Stimulated activated CD4-positive, alpha-beta T cell treated with anti-CD3 and anti-CD28 coated beads, TNF-alpha, amount 100 ng/mL, for 4 hours (primary cell): Measurements from ENCODE around the gene RHBDD3.

Experiments used
- DNase-seq, 3 experiments: peaks; one replicate each; pipeline ENCODE4 v3.0.0-alpha.2; 2020; ENCODE audit warnings: low read depth in 3 of 3

The RHBDD3 gene

DNA sequence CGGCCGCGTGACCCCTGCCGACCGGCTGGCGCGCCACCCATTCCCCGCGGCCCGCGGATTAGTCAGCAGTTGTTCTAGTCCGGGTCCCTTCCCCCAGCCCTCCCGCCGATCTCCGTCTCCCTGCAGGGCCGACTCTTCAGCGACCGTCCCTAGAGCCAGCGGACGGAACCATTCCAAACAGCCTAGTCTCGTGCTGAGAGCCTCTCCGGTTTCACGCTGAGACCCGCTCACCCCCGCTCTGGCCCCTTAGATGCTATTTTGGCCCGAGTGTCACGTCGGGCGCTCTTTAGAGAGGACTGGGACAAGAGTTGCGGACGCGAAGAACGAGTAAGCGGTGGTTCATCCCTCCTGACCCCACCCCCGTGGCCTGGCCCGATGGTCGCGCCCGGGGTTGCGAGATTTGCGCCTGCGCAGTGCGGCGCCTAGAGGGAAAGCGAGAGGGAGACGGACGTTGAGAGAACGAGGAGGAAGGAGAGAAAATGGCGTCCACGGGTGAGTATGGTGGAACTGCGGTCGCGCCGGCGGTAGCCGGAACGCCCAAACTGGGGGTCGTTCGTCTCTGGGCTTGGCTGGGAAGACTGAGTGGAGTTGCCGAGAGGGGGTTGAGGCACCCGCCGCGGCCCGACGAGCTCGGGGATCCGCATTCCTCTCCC lies at the start of gene RHBDD3, which contains the start of gene EWSR1:
RHBDD3 (minus strand) TSS at position 124 of the 653 bp plus-strand sequence. CDS start 2,355 bp downstream, outside the sequence.
EWSR1 (plus strand) TSS at position 411 of the 653 bp plus-strand sequence; CDS start at position 480, 69 bp downstream.
- DNase-seq = peak; percentile 91 to 97 (median 95)

DNA sequence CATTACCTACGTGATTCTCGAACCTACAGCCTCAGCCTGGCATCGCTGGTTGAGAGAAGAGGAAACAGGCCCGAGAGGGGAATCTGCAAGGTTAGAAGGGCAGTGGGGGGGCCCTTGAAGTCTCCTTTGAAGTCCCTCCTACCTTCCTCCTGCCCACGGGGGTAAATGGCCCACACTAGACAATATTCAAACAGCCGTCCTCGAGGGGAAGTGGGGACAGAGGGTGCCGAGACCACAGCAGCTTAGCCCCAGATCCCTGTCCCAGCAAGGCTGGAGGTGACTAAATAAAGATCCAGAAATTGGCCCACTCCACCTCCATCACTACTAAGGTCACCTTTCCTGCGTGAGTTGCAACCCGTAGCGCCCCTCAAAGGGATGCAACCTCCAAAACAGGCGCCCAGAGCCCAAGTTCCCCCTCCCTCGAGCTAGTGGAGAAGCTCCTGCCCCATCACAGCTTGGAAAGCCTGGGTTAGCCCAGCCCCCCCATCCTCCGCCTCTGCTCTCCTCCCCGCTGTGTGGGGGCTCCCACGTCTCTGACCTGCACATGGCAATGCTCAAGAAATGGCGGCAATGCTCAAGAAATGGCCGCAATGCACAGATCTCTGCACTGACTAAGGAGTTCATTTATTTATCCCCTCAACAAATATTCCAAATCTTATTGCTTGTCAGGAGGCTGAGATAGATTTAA lies 48.5 kb upstream of the RHBDD3 start:
- DNase-seq = no peak

DNA sequence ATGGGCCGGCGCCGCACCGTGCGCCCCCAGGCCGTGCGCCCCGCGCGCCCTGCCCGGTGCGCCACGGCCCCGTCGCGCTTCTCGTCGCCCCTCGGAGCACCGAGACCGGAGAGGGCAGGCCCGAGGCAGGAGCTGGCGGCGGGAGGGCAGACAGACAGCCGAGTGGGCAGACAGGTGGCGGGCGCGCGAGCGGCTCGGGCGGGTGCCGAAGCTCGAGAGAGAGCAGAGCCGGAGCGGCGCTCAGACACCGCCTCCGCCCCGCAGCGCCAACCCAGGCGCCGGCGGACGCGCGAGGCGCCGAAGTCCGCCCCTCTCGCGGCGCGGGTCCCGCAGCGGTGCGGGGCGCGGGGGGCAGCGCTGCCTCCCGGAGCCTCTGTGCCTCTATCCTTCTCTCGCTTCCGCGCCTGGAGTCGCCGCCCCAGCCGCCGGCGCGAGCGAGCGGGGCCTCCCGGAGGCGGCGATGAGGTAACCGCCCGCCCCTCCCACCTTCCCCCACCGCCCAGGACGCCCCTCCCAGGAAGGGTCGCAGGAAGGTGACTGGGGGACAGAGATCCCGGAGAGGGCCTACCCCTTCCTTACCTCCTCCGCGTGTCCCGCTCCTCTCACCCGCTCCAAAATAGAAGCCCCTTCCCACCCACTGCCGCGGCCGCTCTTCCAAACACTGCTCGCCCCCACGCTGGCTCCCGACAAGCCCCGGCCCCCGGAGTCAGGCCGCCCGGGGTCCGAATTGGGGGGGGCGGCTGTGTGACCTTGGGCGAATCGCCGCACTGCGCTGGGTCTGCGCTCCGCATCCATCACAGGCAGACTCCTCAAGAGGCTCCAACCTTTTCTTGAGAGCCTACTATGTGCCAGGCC lies 47.7 kb upstream of the RHBDD3 start, which contains the start of gene RASL10A:
RASL10A (minus strand) TSS at position 412 of the 855 bp plus-strand sequence. CDS start 451 bp downstream, outside the sequence.
- no peak for DNase-seq

DNA sequence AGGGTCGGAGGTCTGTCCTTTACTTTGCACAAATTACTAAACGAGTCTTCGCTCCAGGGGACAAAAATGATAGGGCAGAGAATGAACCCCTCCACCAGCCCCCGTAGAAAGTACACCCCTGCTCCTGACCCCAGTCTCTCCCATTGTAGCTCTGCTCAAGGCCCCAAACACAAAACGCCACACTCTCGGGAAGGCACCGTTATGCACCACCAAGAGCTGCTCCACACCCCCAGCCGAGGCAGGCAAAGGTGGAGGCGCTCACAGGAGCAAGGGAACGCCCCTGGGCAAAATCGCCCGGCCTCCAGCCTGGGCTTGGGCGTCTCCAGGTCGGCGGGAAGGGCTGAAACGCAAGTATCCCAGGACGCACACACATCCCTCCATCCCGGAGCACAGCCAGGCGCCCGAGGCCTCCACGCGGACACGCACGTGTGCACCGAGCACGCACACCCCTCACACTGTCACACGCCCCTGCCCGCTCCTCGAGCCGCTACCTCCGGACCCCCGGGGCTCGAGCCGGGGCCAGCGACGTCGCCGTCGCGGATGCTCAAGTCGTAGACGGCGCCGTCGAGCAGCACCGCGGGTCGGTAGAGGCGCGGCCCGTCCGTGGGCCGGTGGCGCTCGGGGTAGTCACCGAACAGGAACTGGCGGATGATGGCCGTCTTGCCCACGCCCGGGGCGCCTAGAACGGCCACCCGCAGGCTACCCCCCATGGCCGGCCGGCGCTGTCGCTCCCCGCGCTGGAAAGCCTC lies 46.9 kb upstream of the RHBDD3 start:
- no peak for DNase-seq

- no peak for DNase-seq
These were observed 46.0 kb upstream of the RHBDD3 start for GRCh38 chr22:29313576-29314466.

- no peak for DNase-seq
These were observed 45.4 kb upstream of the RHBDD3 start for GRCh38 chr22:29313126-29313575.

DNA sequence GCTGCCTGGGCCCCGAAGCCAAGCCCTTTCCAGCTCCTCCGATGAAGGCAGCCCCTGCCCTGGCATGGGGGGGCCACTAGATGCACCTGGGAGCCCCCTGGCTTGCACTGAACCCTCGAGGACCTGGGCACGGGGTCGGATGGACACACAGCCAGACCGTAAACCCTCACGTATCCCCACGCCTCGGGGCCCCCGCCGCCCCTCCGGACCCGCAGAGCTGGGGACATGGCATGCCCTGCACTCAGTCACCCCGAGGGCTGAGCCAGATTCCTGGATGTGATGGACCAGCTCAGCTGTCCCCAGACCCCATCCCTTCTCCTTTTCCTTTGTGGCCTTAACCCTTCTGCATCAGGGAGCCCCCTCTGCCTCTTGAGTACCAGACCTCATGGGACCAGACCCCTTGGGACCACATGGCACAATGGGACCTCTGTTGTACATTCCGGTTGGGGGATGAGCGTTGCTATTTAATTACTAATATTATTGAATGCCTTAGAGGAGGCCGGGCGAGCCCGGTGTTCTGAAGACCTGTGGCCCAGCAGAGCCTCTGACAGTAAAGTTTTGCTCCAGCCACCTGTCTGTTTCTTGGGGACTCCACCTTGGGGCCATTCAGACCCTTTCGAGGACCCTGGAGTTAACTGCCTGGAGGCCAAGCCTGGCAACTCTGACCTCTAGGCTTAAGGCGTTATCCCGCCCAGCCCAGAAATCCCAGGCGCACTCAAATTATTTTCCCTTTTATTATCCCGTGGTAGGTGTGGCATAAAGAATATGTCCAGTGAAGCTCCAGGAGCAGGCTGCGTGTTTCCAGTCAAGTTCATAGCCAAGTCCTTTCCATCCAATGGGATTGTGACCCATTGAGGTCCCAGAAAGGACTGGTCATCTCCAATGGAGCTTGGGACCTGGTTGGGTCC lies 44.7 kb upstream of the RHBDD3 start:
- DNase-seq = no peak

DNA sequence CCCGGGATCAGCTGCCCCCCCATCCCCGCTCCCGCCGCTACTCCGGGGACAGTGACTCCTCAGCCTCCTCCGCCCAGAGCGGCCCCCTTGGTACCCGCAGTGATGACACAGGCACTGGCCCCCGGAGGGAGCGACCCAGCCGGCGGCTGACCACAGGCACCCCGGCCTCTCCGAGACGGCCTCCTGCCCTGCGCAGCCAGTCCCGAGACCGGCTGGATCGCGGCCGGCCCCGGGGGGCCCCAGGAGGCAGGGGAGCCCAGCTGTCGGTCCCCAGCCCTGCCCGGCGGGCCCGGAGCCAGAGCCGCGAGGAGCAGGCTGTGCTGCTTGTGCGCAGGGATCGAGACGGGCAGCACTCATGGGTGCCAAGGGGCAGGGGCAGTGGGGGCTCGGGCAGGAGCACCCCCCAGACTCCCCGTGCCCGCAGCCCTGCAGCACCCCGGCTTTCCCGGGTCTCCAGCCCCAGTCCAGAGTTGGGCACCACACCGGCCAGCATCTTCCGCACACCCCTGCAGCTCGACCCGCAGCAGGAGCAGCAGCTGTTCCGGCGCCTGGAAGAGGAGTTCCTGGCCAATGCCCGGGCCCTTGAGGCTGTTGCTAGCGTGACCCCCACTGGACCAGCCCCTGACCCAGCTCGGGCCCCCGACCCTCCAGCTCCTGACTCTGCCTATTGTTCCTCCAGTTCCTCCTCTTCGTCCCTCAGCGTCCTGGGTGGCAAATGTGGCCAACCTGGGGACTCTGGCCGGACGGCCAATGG lies 43.9 kb upstream of the RHBDD3 start:
- DNase-seq = no peak

DNA sequence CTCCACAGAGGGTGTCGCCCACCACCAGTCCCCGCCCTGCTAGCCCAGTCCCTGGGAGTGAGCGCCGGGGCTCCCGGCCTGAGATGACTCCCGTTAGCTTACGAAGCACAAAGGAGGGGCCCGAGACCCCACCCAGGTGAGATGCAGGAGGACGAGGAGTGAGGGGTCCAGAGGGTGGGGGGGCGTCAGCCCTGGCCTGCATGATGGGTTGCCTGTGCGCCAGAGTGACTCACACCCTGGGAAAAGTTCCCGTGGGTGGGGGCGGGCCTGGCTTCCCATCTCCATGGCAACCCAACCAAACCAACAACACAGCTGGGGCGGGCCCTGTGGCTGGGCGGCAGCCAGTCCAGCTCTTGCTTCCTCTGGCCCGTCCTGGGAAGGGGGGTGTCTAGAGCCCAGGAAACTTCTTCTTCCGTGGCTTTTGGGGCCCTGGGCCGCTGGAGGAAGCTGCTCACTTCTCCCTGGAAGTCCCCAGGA lies 43.1 kb upstream of the RHBDD3 start:
- peak in 2 of 3 experiments; percentile 46 to 48 for DNase-seq

DNA sequence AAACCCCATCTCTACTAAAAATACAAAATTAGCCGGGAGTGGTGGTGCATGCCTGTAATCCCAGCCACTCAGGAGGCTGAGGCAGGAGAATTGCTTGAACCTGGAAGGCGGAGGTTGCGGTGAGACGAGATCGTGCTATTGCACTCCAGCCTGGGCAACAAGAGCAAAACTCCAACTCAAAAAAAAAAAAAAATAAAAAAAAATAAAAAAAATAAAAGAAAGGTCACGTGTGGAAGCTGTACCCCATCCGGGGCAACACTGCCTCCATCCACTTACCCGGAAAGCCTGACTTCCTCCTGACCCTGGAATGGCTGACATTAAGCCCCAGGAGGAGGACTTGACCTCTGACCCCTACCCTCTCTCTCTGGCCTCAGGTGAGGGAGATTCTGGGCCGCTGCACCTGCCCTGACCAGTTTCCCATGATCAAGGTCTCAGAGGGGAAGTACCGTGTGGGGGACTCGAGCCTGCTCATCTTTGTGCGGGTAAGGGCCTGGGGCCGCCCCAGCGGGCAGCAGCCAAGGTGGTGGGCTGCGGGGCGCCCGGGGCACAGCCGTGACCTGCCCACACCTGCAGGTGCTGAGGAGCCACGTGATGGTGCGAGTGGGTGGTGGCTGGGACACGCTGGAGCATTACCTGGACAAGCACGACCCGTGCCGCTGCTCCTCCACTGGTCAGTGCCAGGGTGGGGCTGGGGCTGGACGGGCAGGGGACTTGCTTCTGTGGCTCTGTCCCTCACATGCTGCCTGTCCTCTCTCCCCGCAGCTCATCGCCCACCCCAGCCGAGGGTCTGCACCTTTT lies 42.5 kb upstream of the RHBDD3 start:
- DNase-seq = no peak

DNA sequence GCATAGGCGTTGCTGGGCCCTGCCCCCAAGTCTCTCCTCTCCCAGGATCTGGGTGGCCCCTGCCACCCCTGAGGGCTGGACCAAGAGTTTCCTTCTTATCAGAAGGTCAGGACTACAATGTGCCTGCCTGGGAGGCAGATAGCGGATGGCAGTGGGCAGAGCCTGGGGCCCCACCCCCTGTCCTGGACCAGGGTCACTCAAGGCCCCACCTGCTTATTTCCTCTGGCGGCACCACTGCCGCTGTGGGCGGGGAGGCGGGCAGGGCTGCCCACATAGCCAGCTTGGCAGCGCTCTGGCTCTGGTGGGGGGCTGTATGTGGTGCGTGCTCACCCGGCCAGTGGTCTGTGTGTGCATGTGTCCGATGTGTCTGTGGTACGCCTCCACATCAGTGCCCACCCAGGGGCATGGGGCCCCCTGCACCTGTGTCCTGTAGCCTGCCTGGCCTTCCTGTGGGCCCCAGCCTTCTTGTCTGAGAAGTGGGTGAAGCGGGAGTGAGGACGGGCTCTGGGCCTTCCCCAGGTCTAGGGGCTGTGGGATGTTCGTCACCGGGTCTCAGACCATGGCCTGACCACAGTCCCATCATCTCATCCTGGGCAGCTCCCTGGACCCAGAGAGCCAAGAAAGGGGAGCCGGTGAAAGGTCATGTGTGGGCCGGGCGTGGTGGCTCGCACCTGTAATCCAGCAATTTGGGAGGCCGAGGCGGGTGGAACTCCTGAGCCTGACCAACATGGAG lies 41.7 kb upstream of the RHBDD3 start:
- no peak for DNase-seq

GRCh38 chr22:29308791-29309262 lies 41.0 kb upstream of the RHBDD3 start:
- DNase-seq = no peak

- DNase-seq = no peak
These were observed 40.5 kb upstream of the RHBDD3 start for GRCh38 chr22:29308148-29308790.

GRCh38 chr22:29307596-29308147 lies 39.9 kb upstream of the RHBDD3 start:
- no peak for DNase-seq

DNA sequence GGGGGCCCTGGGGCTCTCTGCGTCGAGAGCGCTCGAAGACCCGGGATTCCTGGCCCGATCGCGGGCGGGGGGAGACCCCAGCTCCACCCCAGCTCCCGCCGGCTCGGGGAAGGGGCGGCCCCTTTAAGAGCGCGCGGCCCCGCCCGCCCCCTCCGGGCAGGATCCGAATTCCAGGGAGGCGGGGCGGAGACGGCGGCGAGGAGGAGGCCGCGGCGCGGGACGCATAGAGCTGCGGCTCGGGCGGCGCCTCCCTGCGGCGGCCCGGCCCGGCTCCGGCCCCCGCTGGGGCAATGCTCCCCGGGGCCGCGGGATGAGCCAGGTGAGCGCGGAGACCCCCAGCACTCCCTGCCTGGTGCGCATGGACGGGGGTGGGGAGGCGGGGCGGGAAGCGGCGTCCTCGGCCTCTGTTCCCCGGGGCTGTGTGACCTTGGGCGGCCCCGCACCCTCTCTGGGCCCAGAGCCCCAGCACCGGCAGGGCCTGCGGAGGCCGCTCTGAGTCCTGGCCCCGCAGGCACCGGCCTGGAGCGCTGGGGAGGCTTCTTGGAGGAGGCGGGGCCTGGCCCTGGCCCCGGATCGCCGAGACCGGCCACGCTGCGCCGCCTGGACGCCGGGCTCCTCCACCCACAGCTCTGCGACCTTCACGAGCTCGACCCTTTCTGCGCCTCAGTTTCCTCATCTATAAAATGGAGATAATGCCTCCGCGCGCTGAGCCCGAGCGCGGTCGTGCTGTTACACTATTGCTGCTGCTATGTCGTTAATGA lies 39.2 kb upstream of the RHBDD3 start:
- no peak for DNase-seq
